Hematopoietic multipotent progenitor cell treated with erythropoietin and hydrocortisone succinate and interleukin-3 and kit ligand, for 4 days (in vitro differentiated cells): Measurements from ENCODE around the gene SPOCK1.

Source experiments
- DNase-seq: peaks from one replicate; pipeline ENCODE4 v3.0.0-alpha.2; 2015

The SPOCK1 gene

GRCh38 chr5:137092831-137093230 is 406.3 kb downstream of the SPOCK1 start:
- DNase-seq: no peak

GRCh38 chr5:137091472-137091871 is 407.7 kb downstream of the SPOCK1 start:
- no peak for DNase-seq

DNA sequence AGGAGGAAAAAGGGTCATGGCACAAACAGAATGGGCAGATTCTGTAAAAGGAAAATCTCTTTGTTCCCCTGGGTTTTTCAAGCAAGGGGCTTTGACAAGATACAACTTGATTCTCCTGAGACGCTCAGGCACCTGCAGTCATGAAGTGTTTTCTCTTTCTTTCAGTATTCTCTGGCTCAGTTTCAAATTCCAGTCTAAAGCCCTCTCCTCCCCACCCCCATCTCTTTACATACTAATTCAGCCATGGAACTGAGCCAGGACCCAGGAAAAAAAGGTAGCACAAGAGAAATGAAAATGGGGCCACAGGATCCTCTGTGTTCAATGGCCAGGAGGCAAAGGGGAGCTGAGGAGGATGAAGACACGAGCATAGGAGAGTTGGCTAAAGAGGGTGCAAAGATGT is 408.4 kb downstream of the SPOCK1 start:
- no peak for DNase-seq

GRCh38 chr5:137090151-137090550 is 409.0 kb downstream of the SPOCK1 start:
- no peak for DNase-seq

GRCh38 chr5:137088175-137088574 is 411.0 kb downstream of the SPOCK1 start:
- no peak for DNase-seq

DNA sequence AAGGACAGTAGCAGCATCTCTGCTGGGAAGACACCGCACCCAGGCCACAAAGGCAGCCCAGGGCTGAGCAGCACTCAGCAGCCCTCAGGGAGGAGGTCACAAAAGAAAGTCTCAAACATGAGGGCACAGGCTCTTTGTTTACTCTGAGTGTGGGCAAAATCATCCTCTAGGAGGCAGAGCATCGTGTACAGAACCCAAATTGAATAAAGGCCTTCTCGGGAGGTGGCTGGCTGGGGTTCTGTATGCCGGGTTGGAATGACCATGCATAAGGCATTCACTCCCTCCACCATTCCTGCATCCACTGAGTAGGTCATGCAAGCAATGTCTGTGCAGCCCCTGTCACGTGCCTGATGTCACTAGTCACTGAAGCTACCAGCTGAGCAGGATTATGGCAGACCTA is 412.8 kb downstream of the SPOCK1 start:
- no peak for DNase-seq

- no peak for DNase-seq
These were observed 413.9 kb downstream of the SPOCK1 start for GRCh38 chr5:137085206-137085605.

- DNase-seq: no peak
These were observed 415.1 kb downstream of the SPOCK1 start for GRCh38 chr5:137084016-137084415.

DNA sequence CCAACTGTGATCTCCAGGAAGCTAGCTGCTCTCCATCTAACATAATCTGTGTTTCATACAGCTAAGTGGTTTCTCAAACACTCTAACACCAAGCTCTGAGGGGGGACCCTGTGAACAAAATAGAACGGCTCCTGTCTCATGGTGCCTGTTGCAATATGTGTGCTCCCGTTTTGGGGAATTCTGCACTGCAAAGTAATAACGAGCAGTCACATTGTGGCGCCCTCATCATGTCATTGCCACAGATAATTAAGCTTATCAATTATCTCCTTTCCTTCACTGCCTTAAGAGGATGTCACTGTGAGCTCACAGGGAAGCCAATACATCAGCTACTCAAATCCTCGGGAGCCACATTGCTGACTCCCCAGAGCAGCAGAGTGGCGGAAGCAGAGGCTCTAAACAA is 416.2 kb downstream of the SPOCK1 start:
- DNase-seq: no peak

- no peak for DNase-seq
These were observed 420.9 kb downstream of the SPOCK1 start for GRCh38 chr5:137078171-137078665.

- peak; percentile 47 for DNase-seq
These were observed 423.8 kb downstream of the SPOCK1 start for GRCh38 chr5:137075163-137075970.

- no peak for DNase-seq
These were observed 425.9 kb downstream of the SPOCK1 start for GRCh38 chr5:137073189-137073588.

DNA sequence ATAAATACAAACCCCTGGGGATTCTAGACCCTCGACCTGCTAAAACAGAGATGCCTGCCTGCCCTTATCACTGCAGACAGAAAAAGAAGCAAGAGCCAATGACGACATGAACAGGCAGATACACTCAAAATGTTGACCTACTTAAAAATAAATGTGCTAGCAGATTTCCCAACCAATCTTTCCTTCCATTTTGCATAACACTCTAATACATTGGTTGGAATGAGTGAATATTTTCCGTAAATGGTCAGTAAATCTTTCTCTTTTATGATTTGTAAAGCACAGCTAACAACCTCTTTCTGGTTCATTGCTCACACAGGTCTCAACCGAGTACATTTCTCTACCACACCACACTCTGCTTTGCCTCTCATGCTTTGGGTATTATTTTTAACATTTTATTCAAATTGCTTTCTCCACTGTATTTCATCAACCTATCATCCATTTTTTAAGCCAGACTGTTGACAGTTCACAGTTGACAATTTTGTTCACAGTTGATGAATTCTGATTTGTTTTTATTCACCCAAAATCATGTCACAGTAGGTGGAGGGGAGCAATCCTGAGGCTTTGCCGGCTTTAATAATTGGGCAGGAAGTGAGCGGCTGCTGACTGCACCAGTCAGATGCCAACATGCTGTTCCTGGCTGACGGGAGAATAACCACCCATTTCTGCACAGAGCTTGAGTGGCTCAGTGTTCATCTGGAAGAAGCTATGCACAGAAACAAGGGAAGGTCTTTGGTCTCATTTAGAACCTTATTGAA is 426.6 kb downstream of the SPOCK1 start:
- no peak for DNase-seq

DNA sequence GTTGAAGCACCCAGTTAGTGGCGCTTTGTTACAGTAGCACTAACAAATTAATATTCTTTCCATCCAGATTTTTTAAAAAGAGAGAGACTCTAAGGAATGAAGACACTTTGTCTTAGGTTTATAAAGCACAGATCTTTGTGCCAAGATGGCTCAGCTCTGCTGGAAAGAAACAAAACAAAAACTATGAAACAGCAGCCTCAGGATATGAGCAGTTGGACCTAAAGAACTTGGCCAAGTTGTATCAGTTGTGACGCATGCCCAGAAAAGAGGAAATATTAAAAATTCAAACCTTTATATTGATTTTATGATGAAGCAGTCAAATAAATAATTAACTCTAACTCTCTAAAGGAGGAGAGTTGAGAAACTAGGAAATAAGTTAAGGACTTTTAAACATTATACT is 427.2 kb downstream of the SPOCK1 start:
- DNase-seq: no peak

- no peak for DNase-seq
These were observed 427.6 kb downstream of the SPOCK1 start for GRCh38 chr5:137071526-137071925.

- no peak for DNase-seq
These were observed 428.6 kb downstream of the SPOCK1 start for GRCh38 chr5:137070521-137070920.

- no peak for DNase-seq
These were observed 429.8 kb downstream of the SPOCK1 start for GRCh38 chr5:137069358-137069757.

- no peak for DNase-seq
These were observed 437.7 kb downstream of the SPOCK1 start for GRCh38 chr5:137061382-137061781.

GRCh38 chr5:137058089-137058488 is 441.0 kb downstream of the SPOCK1 start:
- DNase-seq: no peak

- no peak for DNase-seq
These were observed 442.4 kb downstream of the SPOCK1 start for GRCh38 chr5:137056676-137057075.

DNA sequence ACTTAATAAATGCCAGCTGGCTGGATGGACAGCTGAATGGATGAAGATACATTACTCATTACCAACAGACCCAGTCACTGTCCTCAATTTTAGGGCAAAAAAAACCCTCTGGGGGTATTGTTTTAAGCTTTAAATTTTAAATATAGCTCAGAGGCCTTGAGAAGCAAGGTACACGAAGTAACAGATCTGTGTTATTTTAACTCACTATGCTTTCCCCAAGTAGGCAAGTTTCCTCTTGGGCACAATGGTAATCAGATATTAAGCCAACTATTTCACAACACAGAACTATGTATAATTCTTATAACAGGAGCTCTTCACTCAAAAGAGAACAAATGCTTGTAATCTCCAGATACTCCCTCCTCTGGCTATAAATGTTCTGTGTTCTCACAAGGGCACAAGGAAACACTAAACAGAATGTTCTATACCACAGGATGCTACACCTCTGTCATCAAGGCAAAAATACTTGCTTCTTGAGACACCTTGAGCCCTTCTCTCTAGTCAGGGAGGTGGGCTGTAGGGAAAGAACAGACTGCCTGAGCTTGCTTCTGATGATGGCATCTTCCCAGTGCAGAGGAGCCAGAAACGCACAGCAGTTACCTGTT is 443.8 kb downstream of the SPOCK1 start:
- no peak for DNase-seq

DNA sequence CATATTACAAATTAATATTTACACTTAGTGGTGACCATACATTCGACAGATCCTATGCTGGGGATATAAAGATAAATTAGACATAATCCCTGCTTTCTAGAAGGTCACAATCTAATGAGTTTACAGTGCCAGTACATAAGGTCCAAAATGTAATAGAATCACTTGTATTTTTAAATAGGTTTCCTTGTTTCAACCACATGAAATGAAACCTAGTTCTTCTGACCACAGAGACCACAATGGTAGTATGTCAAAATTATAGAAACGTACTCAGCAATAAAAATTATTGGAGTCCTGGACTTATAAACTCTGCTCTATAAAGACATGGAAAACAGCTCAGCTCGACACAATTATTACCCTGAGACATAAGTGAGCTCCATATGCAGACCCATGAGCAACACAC is 444.3 kb downstream of the SPOCK1 start:
- no peak for DNase-seq

GRCh38 chr5:137054335-137054734 is 444.8 kb downstream of the SPOCK1 start:
- DNase-seq: no peak

DNA sequence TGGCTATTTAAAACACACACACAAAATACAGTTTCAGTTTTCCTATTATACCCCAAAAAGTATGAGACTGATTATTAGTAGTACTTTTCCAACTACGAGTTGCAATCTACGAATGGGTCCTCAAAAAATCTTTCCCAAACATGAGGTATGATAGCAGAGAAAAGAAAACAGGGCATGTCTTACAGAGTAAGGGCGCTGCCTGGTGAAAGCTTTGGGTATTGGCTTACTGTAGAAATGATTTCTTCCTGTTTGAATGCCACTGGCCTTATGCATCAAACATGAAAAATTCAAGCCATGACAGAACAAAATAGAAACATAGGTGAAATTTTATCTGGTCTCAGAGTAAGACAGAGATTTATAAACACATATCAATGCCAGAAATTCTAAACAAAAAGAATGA is 448.0 kb downstream of the SPOCK1 start:
- no peak for DNase-seq
